Effector CD8-positive, alpha-beta T cell (primary cell): ENCODE data around the gene LPO.

Experiments used
- DNase-seq: peaks from one replicate; lab custom pipeline; 2025; lab: John Stamatoyannopoulos, UW

Gene LPO

DNA sequence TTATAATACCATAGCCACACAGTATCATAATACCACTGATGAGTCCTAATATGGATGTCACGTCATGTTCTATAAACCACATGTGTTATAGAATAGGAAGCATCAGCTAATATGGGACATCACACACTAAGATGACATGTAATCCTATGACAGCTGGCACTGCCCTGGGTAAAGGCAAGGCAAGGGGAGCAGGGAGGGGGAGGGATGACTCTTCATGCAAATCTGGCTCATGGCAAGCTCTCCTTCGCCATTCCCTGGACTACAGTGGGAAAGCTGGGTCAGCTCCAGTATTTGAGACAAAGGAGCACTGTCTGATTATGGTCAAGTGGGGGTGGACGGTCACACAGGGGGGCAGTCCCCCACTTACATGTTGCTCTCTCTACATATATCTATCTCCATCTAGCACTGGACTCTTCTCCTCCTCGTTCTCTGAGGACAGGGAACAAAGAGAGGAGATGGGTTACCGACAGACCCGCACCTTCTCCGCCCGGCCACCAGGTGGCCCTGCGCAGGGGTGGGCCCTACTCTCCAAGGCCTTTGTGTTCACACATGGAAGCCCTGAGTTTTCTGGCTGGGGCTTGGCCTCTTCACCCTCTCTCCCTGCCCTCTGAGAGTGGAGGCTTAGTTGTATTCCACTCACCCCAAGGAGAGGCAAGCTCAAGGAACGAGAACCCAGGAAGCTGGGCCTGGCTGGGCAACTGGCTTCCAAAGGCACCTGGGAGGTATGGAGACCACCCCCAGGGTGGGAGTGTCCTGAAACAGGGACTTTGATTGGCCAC is 65.8 kb downstream of the LPO start:
- DNase-seq = peak; percentile 20

DNA sequence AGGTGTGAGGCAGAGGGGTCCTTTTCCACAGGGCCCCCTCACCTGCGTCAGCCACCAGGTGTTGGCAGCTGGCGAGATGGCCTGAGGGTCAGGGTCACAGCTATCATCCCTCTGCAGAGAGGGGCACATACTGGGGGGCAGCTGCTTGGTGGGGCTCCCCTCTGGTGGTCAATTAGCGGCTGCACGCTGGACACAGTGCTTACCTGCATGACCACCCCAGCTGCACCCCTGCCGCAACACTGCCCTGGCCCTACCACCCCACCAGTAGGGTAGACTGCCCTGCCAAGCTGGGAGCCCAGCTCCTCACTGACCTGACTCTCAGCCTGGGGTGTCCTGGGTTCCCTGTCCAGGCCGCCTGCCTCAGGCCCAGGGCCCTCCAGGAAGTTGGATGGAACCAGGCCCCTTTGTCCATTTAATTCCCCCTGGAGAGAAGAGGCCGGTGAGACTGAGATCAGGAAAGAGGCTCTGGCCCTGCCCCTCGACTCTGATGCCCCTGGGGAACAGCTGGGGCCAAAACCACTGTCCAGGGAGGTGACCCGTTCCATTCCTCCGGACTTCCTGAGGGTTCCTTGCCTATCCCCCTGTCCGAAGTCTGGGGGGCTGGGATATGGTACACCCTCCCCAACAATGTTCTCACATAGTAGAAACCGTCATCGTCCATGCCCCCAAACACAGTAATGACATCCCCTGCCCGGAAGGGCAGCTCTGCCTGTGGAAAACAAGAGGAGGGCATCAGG is 66.5 kb downstream of the LPO start:
- no peak for DNase-seq

DNA sequence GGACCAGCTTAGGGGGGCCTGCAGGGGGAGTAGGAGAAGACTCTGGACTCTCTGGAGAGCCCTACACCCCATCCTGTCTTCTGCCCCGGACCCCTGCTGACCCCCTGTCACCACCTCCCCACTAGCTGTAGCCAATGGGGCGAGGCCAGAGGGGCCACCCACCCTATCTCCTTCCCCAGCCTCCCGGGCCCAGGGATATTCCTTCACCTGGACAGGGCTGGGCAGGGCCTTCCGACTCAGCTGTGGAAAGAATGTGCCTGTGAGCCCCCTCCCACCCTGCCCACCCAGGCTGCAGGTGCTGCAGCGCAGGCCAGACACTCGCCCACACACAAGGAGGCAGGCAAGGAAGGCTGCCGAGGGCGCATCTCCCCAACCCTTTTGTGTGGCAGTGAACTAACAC is 67.2 kb downstream of the LPO start:
- DNase-seq = no peak

DNA sequence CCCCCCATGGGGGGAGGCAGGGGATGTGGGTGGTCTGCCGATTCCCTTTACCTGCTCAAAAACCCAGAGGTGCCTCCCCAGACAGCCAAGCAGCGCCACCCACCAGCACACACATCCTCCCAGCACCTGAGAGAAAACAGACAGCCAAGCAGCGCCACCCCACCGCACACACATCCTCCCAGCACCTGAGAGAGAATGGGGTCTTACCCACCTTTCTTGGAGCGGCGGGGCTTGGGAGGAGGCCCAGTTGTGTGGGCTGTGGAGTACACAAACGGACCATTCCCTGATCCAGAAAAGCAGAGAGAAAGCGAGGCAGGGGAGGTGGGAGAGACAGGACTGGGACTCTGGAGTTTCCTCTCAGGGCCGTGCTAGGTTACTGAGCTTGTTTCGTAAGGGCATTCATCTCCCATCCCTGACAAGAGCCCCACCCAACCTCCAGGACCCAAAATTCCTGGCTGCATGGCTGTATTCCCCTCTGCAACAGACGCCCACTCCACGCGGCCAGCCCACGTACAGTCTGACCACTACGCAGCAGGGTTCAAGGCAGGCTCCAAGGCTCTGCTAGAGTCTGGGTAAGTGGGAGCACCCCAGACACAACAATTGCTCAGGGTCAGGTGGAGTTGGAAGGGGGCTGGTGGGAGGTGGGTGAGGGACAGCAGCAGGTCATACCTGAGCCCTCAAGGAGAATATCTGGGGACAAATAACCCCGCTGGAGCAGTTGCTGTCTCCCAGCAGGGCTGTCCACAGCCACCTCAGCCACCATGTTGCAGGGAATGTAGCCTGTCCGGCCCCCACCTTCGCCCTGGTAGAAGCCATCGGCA is 68.0 kb downstream of the LPO start:
- no peak for DNase-seq

GRCh38 chr17:58307468-58308172 is 69.2 kb downstream of the LPO start:
- no peak for DNase-seq

DNA sequence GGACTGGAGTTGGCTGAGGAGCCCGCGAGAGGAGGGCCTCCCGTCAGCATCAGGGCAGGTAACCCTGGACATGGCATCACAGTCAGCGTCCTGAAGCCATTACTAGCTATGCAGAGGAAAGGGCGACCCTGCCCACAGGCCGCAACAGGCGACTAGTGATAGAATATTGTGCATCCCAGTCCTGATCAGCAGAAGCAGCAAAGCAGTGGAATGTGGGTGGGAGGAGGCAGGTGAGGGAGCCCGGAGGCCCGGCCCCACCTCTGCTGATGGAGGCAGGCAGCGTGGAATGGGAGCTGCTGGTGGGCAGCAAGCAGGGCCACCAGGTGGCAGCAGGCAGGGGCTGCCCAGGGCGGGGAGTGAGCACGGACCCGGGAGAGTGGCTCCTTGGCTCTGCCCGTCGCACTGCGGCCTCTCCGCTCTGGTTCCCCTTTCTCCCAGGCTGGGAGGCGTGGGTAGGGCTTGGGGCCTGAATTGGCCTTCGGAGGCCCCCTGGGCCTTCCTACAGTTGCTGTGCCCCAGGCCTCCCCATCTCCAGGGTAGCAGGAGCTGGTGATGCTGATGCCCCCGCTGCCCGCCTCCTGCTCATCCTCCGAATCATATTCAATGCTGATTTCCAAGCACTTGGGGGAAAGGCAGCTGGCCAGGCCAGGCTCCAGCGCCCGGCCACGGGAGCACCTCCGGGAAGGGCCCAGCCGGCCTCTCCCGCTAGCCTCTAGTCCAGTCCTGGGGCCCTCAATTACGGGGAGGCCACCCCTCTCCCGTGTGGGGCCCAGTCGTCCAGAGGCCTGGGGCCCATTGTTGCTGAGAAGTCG is 70.0 kb downstream of the LPO start:
- DNase-seq = no peak

- DNase-seq = no peak
Measured at GRCh38 chr17:58308985-58309917, 70.9 kb downstream of the LPO start.

GRCh38 chr17:58309918-58310259 is 71.5 kb downstream of the LPO start:
- no peak for DNase-seq

- DNase-seq = no peak
Measured at GRCh38 chr17:58310511-58311428, 72.4 kb downstream of the LPO start.

GRCh38 chr17:58311429-58311894 is 73.1 kb downstream of the LPO start:
- no peak for DNase-seq

DNA sequence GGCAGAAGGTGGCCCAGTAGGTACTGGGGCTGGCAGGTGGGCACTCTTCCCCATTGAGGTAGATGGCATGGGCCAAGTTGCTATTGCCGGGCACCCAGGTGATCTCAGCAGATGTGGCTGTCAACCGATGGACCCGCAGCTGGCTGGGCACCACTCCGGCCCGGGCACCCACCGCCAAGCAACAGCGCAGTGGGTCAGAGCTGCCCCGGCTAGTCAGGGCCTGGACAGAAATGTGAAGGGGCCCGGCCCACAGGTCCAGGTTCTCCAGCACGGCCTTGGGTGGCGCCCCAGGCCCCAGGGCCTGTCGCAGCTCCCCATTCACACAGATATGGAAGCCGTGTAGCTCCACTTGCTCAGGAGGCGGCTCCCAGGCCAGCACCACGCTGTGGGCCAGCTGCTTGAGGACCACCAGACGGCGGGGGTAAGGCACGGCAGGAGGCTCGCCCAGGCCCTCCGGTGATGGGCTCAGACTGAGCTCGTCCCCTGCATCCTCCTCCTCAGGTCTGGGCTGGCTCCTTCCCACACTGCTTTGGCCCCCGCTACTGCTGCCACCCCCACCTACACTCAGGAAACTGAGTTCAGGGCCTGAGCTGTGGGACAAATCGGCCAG is 73.7 kb downstream of the LPO start:
- no peak for DNase-seq

- DNase-seq = no peak
Measured at GRCh38 chr17:58312829-58313228, 74.4 kb downstream of the LPO start.

GRCh38 chr17:58313815-58314705 is 75.7 kb downstream of the LPO start:
- DNase-seq = no peak

GRCh38 chr17:58314706-58315015 is 76.3 kb downstream of the LPO start:
- no peak for DNase-seq

DNA sequence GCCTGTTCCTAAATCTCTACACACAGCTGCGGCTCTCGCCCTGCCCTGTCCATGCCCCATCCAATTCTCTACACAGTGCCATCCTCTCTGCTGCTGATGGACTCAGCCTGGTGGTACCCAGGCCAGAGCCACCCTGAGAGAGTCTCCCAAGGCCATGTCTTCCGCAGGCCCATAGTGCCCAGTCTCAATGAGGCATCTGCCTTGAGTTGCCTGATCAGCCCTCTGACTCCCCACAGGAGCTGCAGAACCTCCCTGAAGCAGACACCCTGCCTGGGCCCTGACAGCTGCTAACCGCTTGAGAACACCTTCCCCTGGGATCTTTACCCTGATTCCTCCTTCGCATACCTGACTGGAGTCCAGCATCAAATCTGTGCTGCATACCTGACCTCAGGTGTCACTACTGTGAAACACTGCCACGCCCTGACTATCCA is 76.9 kb downstream of the LPO start:
- DNase-seq = no peak

- no peak for DNase-seq
Measured at GRCh38 chr17:58315750-58316149, 77.4 kb downstream of the LPO start.

GRCh38 chr17:58316260-58316960 is 78.0 kb downstream of the LPO start:
- no peak for DNase-seq
